ENCODE results near the gene DZIP1L. TPM values are rescaled to one million over a fixed set of nuclear protein-coding genes. Genes with fewer than 3 reads are reported as not detected.

The DZIP1L gene
- total and polyA plus RNA-seq, 5 experiments from 2014 or later: not detected

- no peak for ATAC-seq
- peak overlapping the region in 1 of 10 donors; percentile 29 for H3K4me3 Mint-ChIP-seq
- no peak overlapping the region for H3K27ac Mint-ChIP-seq
- POLR2A ChIA-PET: no interaction called here
- peaks cover 0 to 19% (median 12%) of the 10 kb centered on the region in 4 donors for H3K4me1 Mint-ChIP-seq
- no peak for DNase-seq
- no peaks in the 10 kb centered on the region for H3K36me3 Mint-ChIP-seq
- H3K27me3 Mint-ChIP-seq: peaks cover 1 to 8% (median 4%) of the 10 kb centered on the region in 5 donors
- H3K9me3 Mint-ChIP-seq: no peaks in the 10 kb centered on the region
Measured at GRCh38 chr3:138081371-138082084, 33.9 kb downstream of the DZIP1L start.

GRCh38 chr3:138079901-138080300 is 35.5 kb downstream of the DZIP1L start:
- no peak for ATAC-seq
- no peak for DNase-seq
- peaks cover 0 to 19% (median 12%) of the 10 kb centered on the region in 4 donors for H3K4me1 Mint-ChIP-seq
- no peaks in the 10 kb centered on the region for H3K9me3 Mint-ChIP-seq
- H3K27ac Mint-ChIP-seq: no peak overlapping the region
- no peaks in the 10 kb centered on the region for H3K36me3 Mint-ChIP-seq
- peaks cover 4 to 12% (median 6%) of the 10 kb centered on the region in 5 donors for H3K27me3 Mint-ChIP-seq
- POLR2A ChIA-PET: no interaction called here
- H3K4me3 Mint-ChIP-seq: no peak overlapping the region

GRCh38 chr3:138078901-138079344 is 36.5 kb downstream of the DZIP1L start:
- Mint-ChIP-seq H3K9me3 (peaks cover 0 to 3% (median 0%) of the 10 kb centered on the region in 9 donors), H3K4me3 (no peak overlapping the region), H3K4me1 (peaks cover 0 to 19% (median 12%) of the 10 kb centered on the region in 4 donors), H3K36me3 (no peaks in the 10 kb centered on the region), H3K27ac (no peak overlapping the region), H3K27me3 (peaks cover 2 to 12% (median 6%) of the 10 kb centered on the region in 5 donors)
- POLR2A ChIA-PET: no interaction called here
- ATAC-seq (no peak), DNase-seq (no peak)

GRCh38 chr3:138078096-138078495 is 37.3 kb downstream of the DZIP1L start:
- POLR2A ChIA-PET: no interaction called here
- Mint-ChIP-seq H3K4me1 (peaks cover 0 to 17% (median 10%) of the 10 kb centered on the region in 4 donors), H3K36me3 (no peaks in the 10 kb centered on the region), H3K4me3 (no peak overlapping the region), H3K9me3 (peaks cover 0 to 8% (median 0%) of the 10 kb centered on the region in 9 donors), H3K27me3 (peaks cover 0 to 13% (median 5%) of the 10 kb centered on the region in 5 donors), H3K27ac (no peak overlapping the region)
- ATAC-seq (no peak), DNase-seq (no peak)

- POLR2A ChIA-PET: no interaction called here
- peaks cover 0 to 8% (median 0%) of the 10 kb centered on the region in 9 donors for H3K9me3 Mint-ChIP-seq
- peaks cover 0 to 24% (median 9%) of the 10 kb centered on the region in 5 donors for H3K27me3 Mint-ChIP-seq
- no peak overlapping the region for H3K4me3 Mint-ChIP-seq
- H3K36me3 Mint-ChIP-seq: no peaks in the 10 kb centered on the region
- no peak for ATAC-seq
- no peak overlapping the region for H3K27ac Mint-ChIP-seq
- H3K4me1 Mint-ChIP-seq: no peaks in the 10 kb centered on the region
- no peak for DNase-seq
Measured at GRCh38 chr3:138072796-138073195, 42.6 kb downstream of the DZIP1L start.

- Mint-ChIP-seq H3K9me3 (peaks cover 0 to 8% (median 0%) of the 10 kb centered on the region in 9 donors), H3K27me3 (peaks cover 0 to 15% (median 9%) of the 10 kb centered on the region in 5 donors), H3K27ac (no peak overlapping the region), H3K36me3 (no peaks in the 10 kb centered on the region), H3K4me3 (no peak overlapping the region), H3K4me1 (no peaks in the 10 kb centered on the region)
- no peak for DNase-seq
- ATAC-seq: no peak
- POLR2A ChIA-PET: no interaction called here
Measured at GRCh38 chr3:138070006-138070405, 45.4 kb downstream of the DZIP1L start.

GRCh38 chr3:138068579-138069174 is 46.7 kb downstream of the DZIP1L start:
- Mint-ChIP-seq H3K36me3 (no peaks in the 10 kb centered on the region), H3K27ac (no peak overlapping the region), H3K4me1 (no peaks in the 10 kb centered on the region), H3K4me3 (no peak overlapping the region), H3K27me3 (peaks cover 0 to 15% (median 8%) of the 10 kb centered on the region in 5 donors), H3K9me3 (peaks cover 0 to 2% (median 0%) of the 10 kb centered on the region in 9 donors)
- ATAC-seq (peak; percentile 69 to 77), DNase-seq (peak; percentile 38 to 81 (median 62))
- POLR2A ChIA-PET: no interaction called here

- no peaks in the 10 kb centered on the region for H3K4me1 Mint-ChIP-seq
- no peak for ATAC-seq
Measured at GRCh38 chr3:138068046-138068445, 47.4 kb downstream of the DZIP1L start.

GRCh38 chr3:138066972-138067371 is 48.4 kb downstream of the DZIP1L start:
- no peak overlapping the region for H3K27ac Mint-ChIP-seq
- no peaks in the 10 kb centered on the region for H3K36me3 Mint-ChIP-seq
- no peaks in the 10 kb centered on the region for H3K9me3 Mint-ChIP-seq
- no peak overlapping the region for H3K4me3 Mint-ChIP-seq
- POLR2A ChIA-PET: no interaction called here
- no peak for ATAC-seq
- no peaks in the 10 kb centered on the region for H3K4me1 Mint-ChIP-seq
- no peak for DNase-seq
- peaks cover 0 to 13% (median 3%) of the 10 kb centered on the region in 5 donors for H3K27me3 Mint-ChIP-seq

More at GRCh38 chr3:138068046-138068445, 47.4 kb downstream of the DZIP1L start:
- Mint-ChIP-seq H3K36me3 (no peaks in the 10 kb centered on the region), H3K27ac (no peak overlapping the region), H3K27me3 (peaks cover 0 to 15% (median 3%) of the 10 kb centered on the region in 5 donors), H3K4me3 (no peak overlapping the region), H3K9me3 (no peaks in the 10 kb centered on the region)
- DNase-seq: no peak
- POLR2A ChIA-PET: no interaction called here

GRCh38 chr3:138066383-138066782 is 49.0 kb downstream of the DZIP1L start:
- Mint-ChIP-seq H3K4me1 (no peaks in the 10 kb centered on the region), H3K27ac (no peak overlapping the region), H3K4me3 (no peak overlapping the region), H3K9me3 (no peaks in the 10 kb centered on the region), H3K36me3 (no peaks in the 10 kb centered on the region), H3K27me3 (peaks cover 0 to 13% (median 3%) of the 10 kb centered on the region in 5 donors)
- no peak for DNase-seq
- POLR2A ChIA-PET: no interaction called here
- ATAC-seq: no peak

- Mint-ChIP-seq H3K4me3 (no peak overlapping the region), H3K9me3 (no peaks in the 10 kb centered on the region), H3K4me1 (no peaks in the 10 kb centered on the region), H3K27me3 (peaks cover 0 to 11% (median 3%) of the 10 kb centered on the region in 5 donors), H3K36me3 (no peaks in the 10 kb centered on the region), H3K27ac (no peak overlapping the region)
- no peak for DNase-seq
- POLR2A ChIA-PET: no interaction called here
- no peak for ATAC-seq
Measured at GRCh38 chr3:138065949-138066348, 49.5 kb downstream of the DZIP1L start.

- POLR2A ChIA-PET: no interaction called here
- no peak for DNase-seq
- Mint-ChIP-seq H3K4me3 (no peak overlapping the region), H3K27me3 (peaks cover 0 to 4% (median 0%) of the 10 kb centered on the region in 5 donors), H3K9me3 (no peaks in the 10 kb centered on the region), H3K27ac (no peak overlapping the region), H3K4me1 (no peaks in the 10 kb centered on the region), H3K36me3 (no peaks in the 10 kb centered on the region)
- no peak for ATAC-seq
Measured at GRCh38 chr3:138063416-138063815, 52.0 kb downstream of the DZIP1L start.

- Mint-ChIP-seq H3K27ac (peak overlapping the region in 1 of 10 donors; percentile 68), H3K9me3 (no peaks in the 10 kb centered on the region), H3K4me1 (no peaks in the 10 kb centered on the region), H3K27me3 (no peaks in the 10 kb centered on the region), H3K4me3 (no peak overlapping the region), H3K36me3 (no peaks in the 10 kb centered on the region)
- POLR2A ChIA-PET: no interaction called here
- DNase-seq: no peak
- no peak for ATAC-seq
Measured at GRCh38 chr3:138062626-138063025, 52.8 kb downstream of the DZIP1L start.
